Measurements from ENCODE around the gene CYFIP2.

The CYFIP2 gene

GRCh38 chr5:157275403-157275802 lies 9.5 kb downstream of the CYFIP2 start:
- DNase-seq (ENCODE audit: low read depth, low spot score): no peak
- in situ Hi-C loops (cut with HindIII; ENCODE audit: low sequenced_read_pairs): no loop called here
- H3K4me3 ChIP-seq (ENCODE audit: low read depth, low read length): no peak overlapping the region
- no peak for TF ChIP-seq CTCF (IDR thresholded peaks at IDR 0.05; ENCODE audit: low read depth, low read length)

GRCh38 chr5:157278319-157279037 lies 12.6 kb downstream of the CYFIP2 start:
- no peak for DNase-seq (ENCODE audit: low read depth, low spot score)
- H3K4me3 ChIP-seq (ENCODE audit: low read depth, low read length): no peak overlapping the region
- in situ Hi-C loops (cut with HindIII; ENCODE audit: low sequenced_read_pairs): no loop called here
- TF ChIP-seq CTCF (IDR thresholded peaks at IDR 0.05; ENCODE audit: low read depth, low read length): no peak

- in situ Hi-C loops (cut with HindIII; ENCODE audit: low sequenced_read_pairs): no loop called here
- H3K4me3 ChIP-seq (ENCODE audit: low read depth, low read length): no peak overlapping the region
- TF ChIP-seq CTCF (IDR thresholded peaks at IDR 0.05; ENCODE audit: low read depth, low read length): no peak
- DNase-seq (ENCODE audit: low read depth, low spot score): no peak
These were observed 13.8 kb downstream of the CYFIP2 start for GRCh38 chr5:157279605-157280239.

GRCh38 chr5:157280927-157281326 lies 15.0 kb downstream of the CYFIP2 start:
- in situ Hi-C loops (cut with HindIII; ENCODE audit: low sequenced_read_pairs): no loop called here
- TF ChIP-seq CTCF (IDR thresholded peaks at IDR 0.05; ENCODE audit: low read depth, low read length): no peak
- H3K4me3 ChIP-seq (ENCODE audit: low read depth, low read length): no peak overlapping the region
- peak; percentile 64 for DNase-seq (ENCODE audit: low read depth, low spot score)

GRCh38 chr5:157282150-157282549 lies 16.2 kb downstream of the CYFIP2 start:
- in situ Hi-C loops (cut with HindIII; ENCODE audit: low sequenced_read_pairs): no loop called here
- DNase-seq (ENCODE audit: low read depth, low spot score): no peak

GRCh38 chr5:157283434-157283833 lies 17.5 kb downstream of the CYFIP2 start:
- in situ Hi-C loops (cut with HindIII; ENCODE audit: low sequenced_read_pairs): no loop called here
- H3K4me3 ChIP-seq (ENCODE audit: low read depth, low read length): no peak overlapping the region
- DNase-seq (ENCODE audit: low read depth, low spot score): no peak
- no peak for TF ChIP-seq CTCF (IDR thresholded peaks at IDR 0.05; ENCODE audit: low read depth, low read length)

More at GRCh38 chr5:157282150-157282549, 16.2 kb downstream of the CYFIP2 start:
- TF ChIP-seq CTCF (IDR thresholded peaks at IDR 0.05; ENCODE audit: low read depth, low read length): no peak
- no peak overlapping the region for H3K4me3 ChIP-seq (ENCODE audit: low read depth, low read length)

Measured in astrocyte of the spinal cord (primary cell).